Hindlimb muscle (tissue), 1 donor: ENCODE results near the gene EN1. TPM values are rescaled to one million over a fixed set of nuclear protein-coding genes. Genes with fewer than 3 reads are reported as not detected.

Source experiments
- DNase-seq: peaks from one replicate; pipeline ENCODE4 v3.0.0-alpha.2; 2013
- polyA plus RNA-seq: library from polyadenylated mRNA; unstranded; fragments of 120-200 nt; gene quantifications from one replicate; pipeline ENCODE4 v1.2.1, GENCODE V29; 2013; ENCODE audit not compliant: insufficient read length

The EN1 gene
- polyA plus RNA-seq, 1 donor = 8.3 TPM

DNA sequence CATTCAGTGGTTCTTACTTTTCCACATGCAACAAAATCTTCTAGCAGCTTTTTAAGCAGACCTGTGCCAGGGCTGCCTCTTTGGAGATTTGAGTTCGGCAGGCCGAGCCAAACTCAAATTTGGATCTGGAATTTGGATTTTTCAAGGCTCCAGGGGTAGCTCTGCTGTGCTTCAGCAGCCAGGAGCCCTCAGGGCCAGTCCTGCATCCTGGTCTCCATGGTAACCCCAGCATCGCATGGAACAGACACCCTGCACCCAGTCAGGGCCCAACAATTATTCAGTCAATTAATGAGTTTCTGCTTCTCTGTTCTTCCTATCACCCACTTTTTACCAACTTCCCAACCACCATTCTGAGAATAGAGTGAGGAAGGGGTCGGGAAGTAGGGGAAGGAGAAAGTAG is 30.0 kb downstream of the EN1 start:
- no peak for DNase-seq

DNA sequence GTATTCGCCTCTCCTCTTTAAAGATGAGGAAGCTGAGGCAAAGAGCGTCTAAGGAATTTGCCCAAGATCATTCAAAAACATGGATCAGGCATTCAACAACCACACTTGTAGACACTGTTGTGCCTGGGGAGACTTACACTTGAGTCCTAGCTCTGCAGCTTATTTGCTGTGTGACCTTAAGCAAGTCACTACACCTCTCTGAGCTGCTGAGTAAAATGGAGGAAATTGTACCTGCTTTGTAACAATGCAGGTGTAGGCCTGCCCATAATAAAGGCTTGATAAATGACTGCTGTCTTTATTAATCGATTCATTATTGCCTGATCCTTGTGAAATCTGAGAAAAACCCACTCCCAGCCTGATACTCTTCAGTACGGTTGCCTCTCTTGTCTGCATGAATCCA is 30.8 kb downstream of the EN1 start:
- DNase-seq = no peak

DNA sequence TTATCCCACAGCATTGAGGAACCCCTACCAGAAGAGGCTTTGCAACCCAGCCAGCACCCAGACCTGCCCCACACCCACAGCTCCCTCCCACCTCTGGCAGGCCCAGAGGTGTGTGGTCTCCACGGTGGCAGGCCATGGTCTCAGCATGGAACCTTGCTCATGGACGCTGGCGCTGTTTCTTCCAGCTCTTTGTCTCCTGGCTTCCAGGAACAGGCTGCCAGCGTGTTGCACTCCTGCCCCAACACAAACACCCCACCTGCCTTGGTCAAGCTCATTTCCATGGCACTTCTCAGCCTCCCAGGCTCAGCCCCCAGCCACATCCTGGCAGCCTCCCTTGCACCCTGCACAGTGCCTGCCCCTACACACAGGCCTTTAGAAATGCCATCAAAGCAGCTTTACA is 31.7 kb downstream of the EN1 start:
- DNase-seq = no peak

DNA sequence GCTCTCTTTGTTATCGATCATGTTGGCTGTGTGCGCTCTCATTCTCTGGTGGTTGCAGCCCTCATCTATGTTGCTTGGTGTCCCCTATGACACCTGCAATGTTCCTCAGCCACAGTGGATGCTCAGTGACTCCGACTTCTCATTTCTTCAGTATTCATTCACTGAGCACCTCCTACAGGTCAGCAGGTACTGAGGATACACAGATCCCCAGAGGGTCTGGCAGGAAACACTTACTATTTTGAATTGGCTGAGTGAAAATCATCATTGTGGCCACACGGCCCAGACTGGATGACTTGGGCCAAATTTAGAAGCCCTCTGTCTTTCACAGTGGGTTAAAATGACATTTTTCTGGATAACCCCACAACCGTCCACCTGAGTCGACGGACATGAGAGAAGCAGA is 32.1 kb downstream of the EN1 start:
- DNase-seq = no peak

DNA sequence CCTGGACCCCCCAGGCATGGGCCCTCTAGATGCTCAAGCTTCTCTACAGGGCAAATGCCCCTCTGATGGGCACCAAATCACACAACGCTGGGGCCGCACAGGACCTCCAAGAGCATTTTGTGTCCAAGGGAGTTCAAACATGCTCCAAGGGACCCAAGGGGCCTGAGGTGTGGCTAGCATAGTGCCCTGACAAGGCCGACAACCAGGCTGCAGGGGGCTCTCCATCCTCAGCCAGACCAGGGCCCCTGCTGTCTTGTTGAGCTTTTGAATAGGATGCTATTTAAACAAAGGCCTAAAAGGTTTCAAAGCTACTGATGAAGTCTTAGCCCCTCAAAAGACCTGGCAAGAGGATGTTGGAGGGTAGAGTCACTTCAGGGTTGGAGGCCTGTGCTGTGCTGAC is 33.1 kb downstream of the EN1 start:
- no peak for DNase-seq

DNA sequence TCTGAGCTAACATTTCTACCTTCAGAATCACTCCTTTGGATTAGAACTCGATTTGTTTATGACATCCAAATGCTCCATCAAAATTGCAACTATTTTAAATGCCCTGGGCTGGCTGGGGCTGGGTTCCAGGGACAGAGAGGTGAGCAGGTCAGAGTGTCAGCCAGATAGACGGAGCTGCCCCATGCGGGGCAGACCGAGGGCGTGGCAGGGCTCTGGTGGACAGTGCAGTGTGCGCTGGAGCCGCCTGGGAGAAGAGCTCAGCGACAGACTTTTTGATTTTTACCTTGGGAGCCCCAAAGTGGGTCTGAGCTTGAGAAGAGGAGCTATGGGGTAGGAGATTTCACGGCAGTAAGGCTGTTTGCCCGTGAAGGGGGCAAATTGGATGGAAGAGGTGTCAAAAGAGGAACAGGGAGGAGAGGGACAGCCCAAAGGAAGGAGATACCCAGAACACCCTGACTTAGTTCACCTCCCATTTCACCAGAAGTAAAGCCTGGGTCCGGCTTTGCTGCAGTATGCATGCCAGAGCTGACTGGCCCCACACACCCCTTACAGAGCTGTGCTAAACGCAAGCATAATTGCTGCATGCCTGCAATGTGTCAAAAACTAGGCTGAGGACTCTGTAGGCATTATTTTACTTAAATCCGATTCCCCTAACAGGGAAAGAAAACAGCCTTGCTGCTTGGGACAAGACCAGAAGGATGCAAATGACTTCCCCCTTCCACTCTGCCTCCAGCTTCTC is 33.7 kb downstream of the EN1 start:
- no peak for DNase-seq

DNA sequence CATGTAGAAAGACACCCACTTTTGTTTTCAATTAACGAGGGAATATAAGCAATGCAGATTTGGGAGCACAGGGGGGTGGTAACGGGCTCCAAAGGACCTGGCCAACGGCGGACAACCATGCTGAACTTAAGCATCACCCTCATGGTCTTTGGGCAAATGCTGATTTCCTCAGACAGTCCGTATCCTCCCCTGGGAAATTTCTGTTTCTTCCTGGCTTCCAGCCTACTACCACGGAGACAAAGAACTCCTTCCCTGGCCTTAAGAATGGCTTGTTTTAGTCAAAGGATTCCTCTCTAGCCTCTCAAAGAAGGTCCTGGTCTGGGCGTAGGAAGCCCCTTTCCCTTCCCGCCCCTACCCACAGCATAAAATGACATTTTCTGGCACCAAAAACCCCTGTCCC is 34.3 kb downstream of the EN1 start:
- DNase-seq = no peak

DNA sequence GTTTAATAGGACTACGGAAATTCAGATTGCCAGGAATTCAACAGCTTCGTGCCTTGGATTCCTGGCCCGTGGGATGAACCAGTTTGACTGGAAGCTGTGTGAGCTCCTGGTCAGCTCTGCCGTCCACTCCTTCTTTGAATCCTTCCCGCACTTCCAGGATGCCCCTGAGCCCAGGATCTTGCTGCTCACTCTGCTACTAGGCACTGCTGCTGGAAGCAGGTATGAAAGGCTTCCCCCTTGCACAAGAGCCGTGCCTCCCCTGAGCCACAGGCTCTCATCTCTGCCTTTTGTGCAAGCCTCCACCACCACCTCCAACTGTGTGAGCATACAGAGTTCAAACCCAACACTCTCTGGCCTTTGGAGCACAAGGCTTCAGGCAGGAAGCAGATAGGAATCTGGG is 34.9 kb downstream of the EN1 start:
- no peak for DNase-seq

DNA sequence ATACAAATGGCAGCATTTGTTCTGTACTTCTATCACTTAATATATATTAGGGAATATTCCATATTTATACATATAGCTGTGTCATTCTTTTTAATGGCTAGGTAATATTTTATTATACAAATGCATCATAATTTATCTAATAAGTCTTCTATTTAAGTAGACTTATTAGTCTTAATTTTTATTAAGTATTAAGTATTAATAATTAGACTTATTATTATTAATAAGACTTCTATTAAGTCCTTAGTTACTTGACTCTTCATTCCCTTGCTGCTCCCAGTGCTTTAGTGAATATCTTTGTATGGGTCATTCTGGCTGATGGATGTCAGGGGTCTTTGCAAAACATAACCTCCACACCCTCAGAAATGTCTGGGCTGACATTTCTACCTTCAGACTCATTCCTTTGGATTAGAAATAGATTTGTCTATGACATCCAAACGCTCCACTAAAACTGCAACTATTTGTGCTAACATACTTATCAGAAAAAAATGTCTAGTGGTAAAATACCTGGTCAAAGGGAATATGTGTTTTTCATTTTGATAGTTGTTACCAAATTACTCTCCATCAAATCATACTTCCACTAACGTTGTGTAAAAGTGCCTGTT is 35.8 kb downstream of the EN1 start:
- no peak for DNase-seq

DNA sequence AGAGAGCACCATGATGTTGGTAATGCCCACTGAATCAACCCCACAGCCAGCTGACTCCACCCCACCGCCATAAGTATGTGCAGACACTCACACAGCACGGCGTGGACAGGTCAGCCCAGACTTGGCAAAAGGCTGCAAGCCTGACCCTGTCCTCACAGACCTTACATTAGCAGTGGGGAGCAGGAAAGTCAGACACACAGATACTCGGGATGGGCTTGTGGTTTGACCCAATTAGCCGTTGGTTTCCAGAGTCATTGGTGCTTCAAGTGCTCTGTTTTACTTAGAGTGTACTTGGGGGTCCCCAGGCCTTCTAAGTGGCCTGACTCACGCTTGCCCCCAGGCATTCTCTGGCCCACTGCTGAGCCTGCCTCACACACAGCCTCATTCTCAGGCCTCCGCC is 36.7 kb downstream of the EN1 start:
- DNase-seq = no peak

DNA sequence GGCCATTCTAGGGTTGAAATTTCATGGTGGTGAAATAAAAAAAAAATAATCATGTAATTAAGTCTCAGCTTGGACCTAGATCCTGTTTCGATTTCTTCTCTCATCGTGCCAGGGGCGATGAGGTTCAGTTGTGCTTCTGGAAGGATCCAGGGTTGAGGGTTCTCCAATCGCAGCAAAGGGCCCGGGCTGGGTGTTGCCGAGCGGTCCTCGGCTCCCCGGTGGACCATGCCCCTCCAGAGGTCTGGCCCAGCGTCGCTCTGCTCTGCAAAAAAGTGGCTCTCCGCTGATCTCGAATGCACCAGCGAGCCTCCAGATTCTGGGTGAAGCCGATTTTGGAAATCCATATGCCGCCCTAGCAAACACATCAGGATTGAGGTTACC is 39.0 kb downstream of the EN1 start:
- DNase-seq = no peak

DNA sequence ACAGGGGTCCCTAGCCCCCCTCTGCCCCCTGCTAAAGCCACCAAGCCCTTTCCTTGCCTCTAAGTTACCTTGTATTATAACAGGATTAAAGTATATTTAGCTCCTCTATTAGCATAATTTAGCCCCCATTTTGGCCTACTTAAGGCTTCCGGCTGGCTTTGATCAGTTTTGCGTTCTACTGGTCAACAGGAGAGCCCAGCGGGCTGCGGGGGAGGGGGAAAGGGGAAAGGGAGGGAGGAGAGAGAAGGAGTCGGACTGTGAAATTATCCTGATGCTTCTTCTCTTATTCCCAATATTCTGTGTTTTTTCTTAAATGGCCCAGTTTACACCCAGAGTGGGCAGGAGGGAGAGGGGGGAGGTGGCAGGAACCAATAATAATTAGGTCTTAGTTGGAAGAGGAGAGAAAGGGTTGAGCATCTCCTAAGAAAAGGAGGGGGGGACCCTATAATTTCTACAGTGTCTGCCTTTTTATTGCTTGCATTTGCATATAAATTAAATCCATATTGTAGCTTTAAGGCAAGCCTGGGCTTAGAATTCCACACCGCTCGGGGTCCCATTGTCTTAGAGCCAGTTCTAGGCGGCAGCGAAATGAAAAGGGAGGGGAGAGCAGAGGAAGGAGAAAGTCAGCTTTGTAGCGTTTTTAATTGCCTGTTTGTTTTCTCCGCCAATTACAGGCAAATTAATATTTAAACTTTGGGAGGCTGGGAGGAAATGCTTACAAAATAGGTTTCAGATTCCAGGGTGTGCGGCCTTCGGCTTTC is 39.6 kb downstream of the EN1 start:
- no peak for DNase-seq

DNA sequence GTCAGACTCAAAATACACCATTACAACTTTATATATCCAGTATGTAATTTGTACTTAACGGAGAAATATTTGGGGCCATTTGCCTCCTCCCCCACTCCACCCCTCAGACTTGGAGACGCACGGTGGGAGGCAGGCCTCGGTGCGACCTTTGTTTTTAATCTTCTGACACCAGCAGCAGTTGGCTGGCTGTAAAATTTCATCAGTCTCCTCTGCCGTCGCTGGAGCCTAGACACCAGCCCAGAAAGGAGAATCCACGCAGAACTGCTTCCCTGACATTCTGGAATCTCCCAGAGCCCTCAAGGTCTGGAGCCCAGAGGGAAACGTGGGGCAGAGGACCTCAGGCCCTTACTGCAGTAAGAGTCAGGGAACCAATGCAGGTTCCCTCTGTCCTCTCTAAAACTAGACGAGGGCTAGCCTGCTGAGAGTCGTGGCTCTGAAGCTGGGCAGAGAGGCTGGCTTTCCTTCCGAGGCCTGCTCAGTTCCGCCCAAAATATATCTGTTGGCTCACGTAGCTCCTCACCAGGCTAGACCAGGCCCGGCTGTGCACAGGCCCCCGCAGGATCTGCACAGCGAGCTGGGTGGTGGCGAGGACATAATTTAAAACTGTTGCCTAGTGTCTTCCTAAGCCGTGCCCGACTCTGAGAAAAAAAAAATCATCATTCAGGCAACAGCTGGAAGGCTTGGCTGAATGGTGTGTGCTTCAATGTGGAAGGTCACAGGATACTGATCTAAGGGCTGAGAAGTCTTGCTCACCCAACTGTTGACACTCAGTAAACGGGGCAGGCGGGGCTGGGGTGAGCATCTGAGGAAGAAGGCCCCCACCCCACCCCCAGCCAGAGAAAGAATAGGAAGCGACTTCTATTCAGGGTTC is 40.4 kb downstream of the EN1 start:
- no peak for DNase-seq

DNA sequence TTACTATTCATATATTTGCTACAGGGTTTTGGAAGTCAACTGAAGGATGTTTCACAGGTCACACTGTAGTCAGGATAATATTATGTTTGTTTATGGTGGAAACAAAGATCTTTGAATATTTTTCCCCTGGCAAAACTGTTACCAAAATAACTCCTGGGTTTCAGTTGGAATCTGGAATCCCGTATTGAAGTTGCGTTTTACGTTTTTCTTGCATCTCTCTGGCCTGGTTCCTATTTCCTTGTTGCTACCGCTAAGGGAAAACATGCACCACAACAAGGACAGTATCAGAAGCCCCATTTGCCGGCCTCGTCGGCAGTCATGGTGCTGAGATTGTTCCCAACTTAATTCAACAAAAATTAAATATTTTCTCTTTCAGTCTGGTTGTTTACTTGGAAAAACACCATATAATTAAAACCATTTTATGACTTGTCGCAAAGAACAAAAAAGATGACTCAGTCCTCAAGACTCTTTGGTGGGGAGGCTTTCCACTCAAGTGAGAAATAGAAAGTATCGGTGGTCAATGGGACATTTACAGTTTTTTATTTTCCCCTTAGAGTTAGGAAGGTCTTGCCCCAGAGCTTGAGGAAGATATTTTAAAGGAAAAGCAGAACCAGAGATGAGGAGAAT is 42.3 kb downstream of the EN1 start:
- no peak for DNase-seq

DNA sequence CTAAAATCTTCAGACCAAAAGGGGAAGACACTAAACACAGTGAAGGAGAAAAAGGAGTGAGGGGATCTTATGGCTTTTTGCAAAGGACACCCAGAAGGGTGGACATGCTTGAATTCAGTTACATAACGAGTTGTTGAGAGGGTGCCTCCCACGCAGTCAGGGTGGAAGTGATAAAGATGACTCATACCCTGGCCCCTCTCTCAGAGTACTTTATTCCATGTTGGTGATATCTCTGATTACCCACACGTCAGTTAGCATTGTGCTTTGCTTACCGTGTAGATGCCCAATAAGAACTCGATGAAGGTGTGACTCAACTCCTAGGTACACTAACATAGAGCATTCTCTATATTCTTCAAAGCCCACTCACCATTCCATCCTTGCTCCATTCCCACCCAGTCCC is 44.4 kb downstream of the EN1 start:
- no peak for DNase-seq

DNA sequence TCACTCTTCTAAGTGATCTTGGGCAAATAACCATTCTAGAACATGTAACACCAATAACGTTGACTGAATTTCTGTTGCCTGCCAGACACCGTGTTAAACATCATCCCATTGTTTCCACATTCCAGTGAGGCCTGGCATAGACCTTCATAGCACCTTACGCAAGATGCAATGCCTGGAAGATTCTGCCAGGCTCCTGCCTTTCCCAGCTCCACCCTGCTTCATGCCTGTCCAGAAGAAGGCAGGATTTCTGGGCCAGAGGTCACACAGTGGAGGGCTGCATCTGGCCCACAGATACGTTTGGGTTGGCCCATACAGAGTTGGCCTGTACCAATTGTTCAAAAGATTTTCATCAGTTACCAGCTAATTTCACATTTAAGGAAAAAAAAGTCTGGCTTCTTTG is 46.3 kb downstream of the EN1 start:
- no peak for DNase-seq

DNA sequence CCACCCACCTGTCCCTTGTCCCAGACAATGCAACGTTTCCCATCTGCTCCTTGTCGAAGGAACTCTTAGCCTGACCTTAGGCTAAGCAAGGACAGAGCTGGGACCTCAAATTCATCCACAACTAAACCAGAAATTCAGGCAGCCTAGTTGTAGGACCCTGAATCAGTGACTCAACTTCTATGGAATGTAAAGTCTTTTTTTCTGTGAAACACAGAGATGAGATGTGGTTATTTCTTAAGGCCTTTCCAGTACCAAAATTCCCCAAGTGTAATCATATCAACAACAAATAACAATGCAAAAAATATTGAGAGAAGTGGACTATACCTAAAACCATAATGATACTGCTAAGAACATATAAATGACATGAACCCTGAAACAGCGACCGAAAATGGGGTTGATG is 46.7 kb downstream of the EN1 start:
- no peak for DNase-seq

DNA sequence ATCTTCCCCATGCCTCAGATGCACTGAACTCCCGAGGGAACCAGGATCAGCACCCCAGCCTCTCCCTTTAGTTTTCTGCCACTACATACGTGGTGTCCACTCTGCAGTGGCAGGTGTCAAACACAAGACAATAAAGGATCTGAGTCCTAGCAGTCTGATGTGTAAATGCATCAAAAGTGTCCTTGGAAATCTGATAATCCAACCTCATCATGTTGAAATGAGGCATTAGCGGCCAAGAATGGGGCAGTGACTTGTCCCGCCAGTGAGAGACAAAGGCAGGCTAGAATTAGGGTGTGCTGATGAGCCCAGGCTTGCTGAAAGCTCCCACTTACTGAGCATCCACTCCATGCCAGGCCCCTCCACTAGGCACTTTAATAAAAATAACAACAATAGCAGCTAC is 52.9 kb downstream of the EN1 start:
- DNase-seq = no peak
